KMS-11 (cell line): Measurements from ENCODE around the gene GARRE1.
"Not testable (repeated sequence)": the region's sequence is repeated elsewhere in the genome, so short reads cannot be mapped to it uniquely, and the experiment has no call there.

Experiments used
- H2AFZ ChIP-seq: fragments of 200-600 bp; sonication (generic); 2 replicates; pipeline ENCODE4 v1.6.1; 2016; ENCODE audit warnings: antibody characterized with exemption, mixed run types, low read depth
- H3K27ac ChIP-seq: fragments of 200-600 bp; sonication (generic); 2 replicates; pipeline ENCODE4 v1.6.1; 2016; ENCODE audit warnings: mild to moderate bottlenecking, mixed run types
- H3K27me3 ChIP-seq: fragments of 200-600 bp; sonication (generic); 2 replicates; pipeline ENCODE4 v1.6.1; 2017; ENCODE audit warnings: mild to moderate bottlenecking, low read depth, mixed run types, moderate library complexity; ENCODE audit not compliant: insufficient read depth
- H3K36me3 ChIP-seq: fragments of 200-600 bp; sonication (generic); 2 replicates; pipeline ENCODE4 v1.6.1; 2017; ENCODE audit warnings: mild to moderate bottlenecking, mixed run types; ENCODE audit not compliant: insufficient read depth
- H3K4me1 ChIP-seq: fragments of 200-600 bp; sonication (generic); 2 replicates; pipeline ENCODE4 v1.6.1; 2016; ENCODE audit warnings: mild to moderate bottlenecking, low read depth, mixed run types; ENCODE audit not compliant: poor library complexity, severe bottlenecking
- H3K4me2 ChIP-seq: fragments of 200-600 bp; sonication (generic); 2 replicates; pipeline ENCODE4 v1.7.0; 2016; ENCODE audit warnings: mild to moderate bottlenecking, mixed run types
- H3K4me3 ChIP-seq: fragments of 200-600 bp; sonication (generic); IDR thresholded peaks from 2 replicates; pipeline ENCODE4 v1.6.1; 2017; ENCODE audit warnings: low read depth, low read length, mixed read lengths; ENCODE audit not compliant: insufficient read depth
- H3K79me2 ChIP-seq: fragments of 200-600 bp; sonication (generic); 2 replicates; pipeline ENCODE4 v1.6.1; 2016; ENCODE audit warnings: low read depth, mixed run types; ENCODE audit not compliant: insufficient read depth
- H3K9ac ChIP-seq: fragments of 200-600 bp; sonication (generic); 2 replicates; pipeline ENCODE4 v1.6.1; 2016; ENCODE audit warnings: mild to moderate bottlenecking, mixed run types
- H4K20me1 ChIP-seq: fragments of 200-600 bp; sonication (generic); 2 replicates; pipeline ENCODE4 v1.6.1; 2016; ENCODE audit warnings: mild to moderate bottlenecking, mixed run types; ENCODE audit not compliant: insufficient read depth
- CTCF ChIP-seq: fragments of 200-600 bp; sonication (generic); conservative IDR thresholded peaks from 2 replicates; pipeline ENCODE4 v1.6.1; 2017; ENCODE audit warnings: low read depth, mild to moderate bottlenecking, antibody characterized with exemption, low read length, moderate library complexity, mixed read lengths

Gene GARRE1

GRCh38 chr19:34276614-34277013 lies 22.3 kb downstream of the GARRE1 start:
- Histone ChIP-seq H3K4me2 (no peak overlapping the region), H3K79me2 (no peaks in the 10 kb centered on the region), H3K36me3 (no peaks in the 10 kb centered on the region), H3K27ac (no peak overlapping the region), H3K9ac (no peak overlapping the region), H3K4me3 (no peak overlapping the region), H4K20me1 (no peaks in the 10 kb centered on the region), H3K27me3 (no peaks in the 10 kb centered on the region), H2AFZ (no peak overlapping the region), H3K4me1 (no peaks in the 10 kb centered on the region)
- no peak for TF ChIP-seq CTCF

DNA sequence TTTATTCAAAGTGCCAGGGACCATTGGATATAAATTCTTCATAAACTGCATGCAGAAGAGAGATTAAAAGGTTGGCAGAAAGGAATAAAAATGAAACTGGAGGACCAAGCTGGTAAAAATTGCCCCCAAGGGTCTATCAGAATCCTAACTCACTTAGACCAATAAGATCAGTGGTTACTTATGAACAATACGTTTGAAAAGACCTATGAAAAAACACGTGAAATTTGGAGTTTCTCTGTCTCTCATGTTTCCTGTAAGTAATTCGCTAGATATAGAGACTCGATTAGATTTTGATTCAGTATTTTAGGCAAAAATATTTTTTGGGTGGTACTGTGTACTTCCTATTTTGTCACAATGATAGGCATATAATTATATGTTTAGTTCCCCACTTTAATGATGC lies 22.9 kb downstream of the GARRE1 start:
- H3K4me3 ChIP-seq: no peak overlapping the region
- H3K36me3 ChIP-seq: no peaks in the 10 kb centered on the region
- H2AFZ ChIP-seq: no peak overlapping the region
- no peak for TF ChIP-seq CTCF
- no peaks in the 10 kb centered on the region for H4K20me1 ChIP-seq
- H3K4me2 ChIP-seq: no peak overlapping the region
- no peaks in the 10 kb centered on the region for H3K27me3 ChIP-seq
- no peak overlapping the region for H3K9ac ChIP-seq
- no peaks in the 10 kb centered on the region for H3K4me1 ChIP-seq
- no peaks in the 10 kb centered on the region for H3K79me2 ChIP-seq
- H3K27ac ChIP-seq: no peak overlapping the region

- Histone ChIP-seq H3K9ac (no peak overlapping the region), H3K27ac (no peak overlapping the region), H3K4me1 (no peaks in the 10 kb centered on the region), H3K79me2 (no peaks in the 10 kb centered on the region), H3K27me3 (no peaks in the 10 kb centered on the region), H4K20me1 (no peaks in the 10 kb centered on the region), H3K36me3 (no peaks in the 10 kb centered on the region), H3K4me3 (no peak overlapping the region), H2AFZ (no peak overlapping the region), H3K4me2 (no peak overlapping the region)
- no peak for TF ChIP-seq CTCF
Measured at GRCh38 chr19:34278783-34279182, 24.4 kb downstream of the GARRE1 start.

DNA sequence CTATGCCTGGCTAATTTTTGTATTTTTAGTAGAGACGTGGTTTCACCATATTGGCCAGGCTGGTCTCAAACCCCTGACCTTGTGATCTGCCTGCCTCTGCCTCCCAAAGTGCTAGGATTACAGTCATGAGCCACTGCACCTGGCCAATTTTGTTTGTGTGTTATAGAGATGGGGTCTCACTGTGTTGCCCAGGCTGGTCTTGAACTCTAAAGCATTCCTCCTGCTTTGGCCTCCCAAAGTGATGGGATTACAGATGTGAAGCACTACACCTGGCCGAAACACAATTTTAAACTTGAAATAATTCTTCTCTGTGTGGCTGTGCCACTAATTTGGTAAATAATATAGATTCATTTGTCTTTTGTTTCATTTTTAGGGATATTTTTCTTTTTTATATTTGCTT lies 27.1 kb downstream of the GARRE1 start:
- H3K79me2 ChIP-seq, H3K36me3 ChIP-seq, H2AFZ ChIP-seq, H3K4me2 ChIP-seq, H4K20me1 ChIP-seq, H3K9ac ChIP-seq, H3K4me1 ChIP-seq, H3K27me3 ChIP-seq, H3K27ac ChIP-seq, H3K4me3 ChIP-seq: not testable (repeated sequence)

DNA sequence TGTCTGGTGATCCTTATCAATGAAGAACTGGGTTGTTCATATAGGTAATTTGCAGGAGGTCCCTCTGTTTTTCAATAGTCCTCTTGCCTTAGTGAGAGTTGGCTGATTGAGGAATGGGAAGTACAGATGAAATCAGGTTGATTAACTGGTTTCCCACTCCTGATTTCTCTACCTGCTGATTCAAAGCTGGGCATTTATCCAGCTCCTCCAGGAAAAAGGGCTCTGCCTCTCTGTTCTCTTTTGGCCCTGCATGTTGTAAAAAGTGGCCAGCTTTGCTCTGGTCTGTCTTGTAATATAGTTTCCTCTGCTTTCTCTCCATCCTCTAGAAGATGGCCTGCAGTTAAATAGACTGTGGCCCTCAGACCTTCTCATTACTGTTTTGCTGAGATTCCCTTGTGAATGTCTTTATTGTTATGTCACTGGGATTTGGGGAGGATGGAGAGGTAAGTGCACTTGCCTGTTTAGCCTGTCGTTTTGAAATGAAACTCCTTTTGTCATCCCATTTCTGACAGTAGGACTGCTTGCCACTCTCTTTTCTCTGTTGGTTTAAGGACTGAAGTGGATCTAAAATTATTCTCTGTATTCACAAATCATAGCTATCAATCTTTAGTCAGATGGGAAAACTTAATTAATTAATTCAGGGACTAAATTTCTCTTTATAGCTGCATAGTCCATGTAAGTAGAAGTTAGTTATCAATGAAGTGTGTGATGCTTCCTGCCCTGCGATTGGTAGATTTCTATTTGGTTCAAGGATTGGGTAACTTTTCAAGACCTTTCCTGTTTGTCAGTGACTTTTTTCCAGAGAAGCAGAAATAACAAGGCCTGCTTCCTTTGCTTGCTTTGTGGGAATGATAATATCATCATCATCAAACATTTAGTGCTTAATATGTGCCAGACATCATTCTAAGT lies 28.5 kb downstream of the GARRE1 start:
- H3K9ac ChIP-seq: no peak overlapping the region
- H3K4me1 ChIP-seq: no peaks in the 10 kb centered on the region
- no peak overlapping the region for H3K27ac ChIP-seq
- no peak overlapping the region for H2AFZ ChIP-seq
- no peak overlapping the region for H3K4me3 ChIP-seq
- H3K4me2 ChIP-seq: no peak overlapping the region
- H3K36me3 ChIP-seq: no peaks in the 10 kb centered on the region
- TF ChIP-seq CTCF: no peak
- no peaks in the 10 kb centered on the region for H4K20me1 ChIP-seq
- no peaks in the 10 kb centered on the region for H3K27me3 ChIP-seq
- H3K79me2 ChIP-seq: no peaks in the 10 kb centered on the region
